GM23338 (cell line): ENCODE data around the gene PHF10. TPM values are rescaled to one million over a fixed set of nuclear protein-coding genes. Genes with fewer than 3 reads are reported as not detected.

Experiments
- ATAC-seq: fragments of 200-7000 bp; cut with Tn5 transposase; 3 replicates; pipeline ENCODE4 v1.9.1; 2020
- DNase-seq: peaks from one replicate; pipeline ENCODE4 v3.0.0-alpha.2; 2015; ENCODE audit warnings: low spot score
- H2AFZ ChIP-seq: fragments of 200-600 bp; sonication (generic); 2 replicates; pipeline ENCODE4 v1.8.0; 2016; ENCODE audit warnings: antibody characterized with exemption, mild to moderate bottlenecking, moderate library complexity
- H3F3A ChIP-seq: fragments of 200-600 bp; sonication (generic); replicated peaks from 2 replicates; pipeline ENCODE4 v1.8.0; 2017; ENCODE audit warnings: antibody characterized with exemption, mixed run types, low read depth
- H3K27ac ChIP-seq: fragments of 200-600 bp; sonication (generic); 2 replicates; pipeline ENCODE4 v1.6.1; 2016; ENCODE audit warnings: low read depth
- H3K27me3 ChIP-seq: fragments of 200-600 bp; sonication (generic); 2 replicates; pipeline ENCODE4 v1.8.0; 2016; ENCODE audit warnings: mild to moderate bottlenecking, mixed run types, moderate library complexity; ENCODE audit not compliant: insufficient read depth
- H3K36me3 ChIP-seq: fragments of 200-600 bp; sonication (generic); 2 replicates; pipeline ENCODE4 v1.8.0; 2016; ENCODE audit warnings: mild to moderate bottlenecking; ENCODE audit not compliant: insufficient read depth
- H3K4me1 ChIP-seq: fragments of 200-600 bp; sonication (generic); 2 replicates; pipeline ENCODE4 v1.8.0; 2016; ENCODE audit warnings: mild to moderate bottlenecking, moderate library complexity; ENCODE audit not compliant: insufficient read depth
- H3K4me2 ChIP-seq: fragments of 200-600 bp; sonication (generic); 2 replicates; pipeline ENCODE4 v1.7.1; 2017; ENCODE audit warnings: mixed run types
- H3K4me3 ChIP-seq: fragments of 200-600 bp; sonication (generic); 2 replicates; pipeline ENCODE4 v1.6.1; 2016; ENCODE audit warnings: mixed run types
- H3K79me2 ChIP-seq: fragments of 200-600 bp; sonication (generic); replicated peaks from 2 replicates; pipeline ENCODE4 v1.8.0; 2017; ENCODE audit warnings: mild to moderate bottlenecking; ENCODE audit not compliant: insufficient read depth
- H3K9me2 ChIP-seq: fragments of 200-600 bp; sonication (generic); 2 replicates; pipeline ENCODE4 v1.8.0; 2017; ENCODE audit not compliant: insufficient read depth
- H4K20me1 ChIP-seq: fragments of 200-600 bp; sonication (generic); replicated peaks from 2 replicates; pipeline ENCODE4 v1.8.0; 2017; ENCODE audit warnings: mild to moderate bottlenecking; ENCODE audit not compliant: insufficient read depth
- H3K27ac Mint-ChIP-seq: 2 replicates; pipeline ENCODE4 v1.8.0; 2020; ENCODE audit warnings: inconsistent platforms, mild to moderate bottlenecking, moderate library complexity, mixed read lengths
- H3K27me3 Mint-ChIP-seq: 3 replicates; pipeline ENCODE4 v1.8.0; 2022; ENCODE audit warnings: low read depth, mild to moderate bottlenecking, moderate library complexity, mixed read lengths, inconsistent platforms; ENCODE audit not compliant: insufficient read depth, poor library complexity
- H3K36me3 Mint-ChIP-seq: 3 replicates; pipeline ENCODE4 v1.8.0; 2021; ENCODE audit warnings: low read depth, mild to moderate bottlenecking, inconsistent platforms, moderate library complexity, mixed read lengths
- H3K4me1 Mint-ChIP-seq: 3 replicates; pipeline ENCODE4 v1.8.0; 2020; ENCODE audit warnings: mild to moderate bottlenecking, inconsistent platforms, mixed read lengths
- H3K4me3 Mint-ChIP-seq: 3 replicates; pipeline ENCODE4 v1.8.0; 2021; ENCODE audit warnings: moderate library complexity, mild to moderate bottlenecking, inconsistent platforms, mixed read lengths
- H3K9me3 Mint-ChIP-seq: 3 replicates; pipeline ENCODE4 v1.8.0; 2020; ENCODE audit warnings: moderate library complexity, mild to moderate bottlenecking, inconsistent platforms, mixed read lengths
- CREB1 ChIP-seq: fragments of 250-450 bp; sonication (Bioruptor Pico); IDR thresholded peaks from 2 replicates; pipeline ENCODE4 v1.5.0; 2020; ENCODE audit warnings: low read depth, mild to moderate bottlenecking, moderate library complexity
- POLR2AphosphoS5 ChIP-seq: IDR thresholded peaks from 2 replicates; pipeline ENCODE4 v1.6.1; 2016; ENCODE audit warnings: antibody characterized with exemption, low read depth
- STAT1 ChIP-seq: IDR thresholded peaks from one replicate; pipeline ENCODE4 v1.6.1; 2016; ENCODE audit warnings: antibody characterized with exemption; ENCODE audit not compliant: unreplicated experiment
- ZNF114 ChIP-seq: fragments of 250-450 bp; sonication (Bioruptor Pico); IDR thresholded peaks from 2 replicates; pipeline ENCODE4 v1.5.0; 2020; ENCODE audit warnings: mild to moderate bottlenecking, moderate library complexity
- polyA plus RNA-seq: library from polyadenylated mRNA; unstranded; fragments of >200 nt; fragmentation: Nextera tagmentation; extraction: Ambion mirVana; gene quantifications from 2 replicates; pipeline ENCODE4 v1.2.1, GENCODE V29; 2016
- total RNA-seq: library from RNA; depleted of rRNA; stranded (reverse); fragments of >200 nt; shearing (Covaris generic); gene quantifications from 2 replicates; pipeline ENCODE4 v1.2.3, GENCODE V29; 2014
- TF ChIP-seq, protein P1 (sequence below): IDR thresholded peaks from one replicate; pipeline ENCODE4 v1.6.1; 2018; ENCODE audit warnings: antibody characterized with exemption; ENCODE audit not compliant: unreplicated experiment
- TF ChIP-seq, protein P2 (sequence below): fragments of 250-450 bp; sonication (Bioruptor Pico); IDR thresholded peaks from 2 replicates; pipeline ENCODE4 v1.5.0; 2020; ENCODE audit warnings: mild to moderate bottlenecking, moderate library complexity
- TF ChIP-seq, protein P3 (sequence below), 2 experiments: fragments of 200-600 bp in 1 of 2; sonication (generic) in 1 of 2; conservative IDR thresholded peaks; 2 replicates each; pipeline versions ENCODE4 v1.5.1 to v1.6.1; 2016 to 2017; ENCODE audit warnings: antibody characterized with exemption in 2 of 2, low read depth in 2 of 2, mild to moderate bottlenecking in 2 of 2, moderate library complexity in 1 of 2

PHF10 gene
- total and polyA plus RNA-seq, 2 experiments from 2014 or later = 16.5 to 44.7 TPM

DNA sequence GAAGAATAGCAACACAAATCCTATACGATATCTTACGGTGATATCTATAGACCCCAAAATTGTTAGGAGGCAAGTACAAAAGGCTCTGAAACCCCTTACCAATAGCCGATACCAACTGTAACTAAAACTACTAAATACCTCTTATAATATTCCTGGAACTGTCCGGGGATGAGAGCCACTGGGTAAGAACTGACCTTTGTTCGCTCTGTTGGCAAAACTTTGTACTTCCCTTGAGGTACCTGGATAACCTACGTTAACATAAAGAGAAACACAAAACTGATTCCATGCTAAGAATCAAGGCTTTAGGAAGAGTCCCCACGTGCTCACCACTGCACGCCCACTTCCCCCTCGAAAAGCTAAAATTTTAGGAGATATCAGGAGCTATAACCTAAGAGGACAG, 9.7 kb downstream of the PHF10 start:
- no peak overlapping the region for H3K27ac Mint-ChIP-seq
- Histone ChIP-seq H4K20me1 (0 out of 2 replicates have a peak, but pooled peaks cover 7% of the 10 kb centered on the region), H3K79me2 (peaks cover 26% of the 10 kb centered on the region), H3K9me2 (no peaks in the 10 kb centered on the region), H3K4me2 (no peak overlapping the region), H2AFZ (no peak overlapping the region), H3K27me3 (no peaks in the 10 kb centered on the region), H3F3A (no peaks in the 10 kb centered on the region), H3K27ac (no peak overlapping the region), H3K4me1 (no peaks in the 10 kb centered on the region), H3K36me3 (peaks cover 40% of the 10 kb centered on the region; the same call in 1 of the 2 replicates), H3K4me3 (no peak overlapping the region)
- H3K4me1 Mint-ChIP-seq = no peaks in the 10 kb centered on the region
- H3K4me3 Mint-ChIP-seq = no peak overlapping the region
- no peak for TF ChIP-seq STAT1
- TF ChIP-seq CREB1 (CRISPR knock-in tag) = no peak
- TF ChIP-seq, protein P1, sequence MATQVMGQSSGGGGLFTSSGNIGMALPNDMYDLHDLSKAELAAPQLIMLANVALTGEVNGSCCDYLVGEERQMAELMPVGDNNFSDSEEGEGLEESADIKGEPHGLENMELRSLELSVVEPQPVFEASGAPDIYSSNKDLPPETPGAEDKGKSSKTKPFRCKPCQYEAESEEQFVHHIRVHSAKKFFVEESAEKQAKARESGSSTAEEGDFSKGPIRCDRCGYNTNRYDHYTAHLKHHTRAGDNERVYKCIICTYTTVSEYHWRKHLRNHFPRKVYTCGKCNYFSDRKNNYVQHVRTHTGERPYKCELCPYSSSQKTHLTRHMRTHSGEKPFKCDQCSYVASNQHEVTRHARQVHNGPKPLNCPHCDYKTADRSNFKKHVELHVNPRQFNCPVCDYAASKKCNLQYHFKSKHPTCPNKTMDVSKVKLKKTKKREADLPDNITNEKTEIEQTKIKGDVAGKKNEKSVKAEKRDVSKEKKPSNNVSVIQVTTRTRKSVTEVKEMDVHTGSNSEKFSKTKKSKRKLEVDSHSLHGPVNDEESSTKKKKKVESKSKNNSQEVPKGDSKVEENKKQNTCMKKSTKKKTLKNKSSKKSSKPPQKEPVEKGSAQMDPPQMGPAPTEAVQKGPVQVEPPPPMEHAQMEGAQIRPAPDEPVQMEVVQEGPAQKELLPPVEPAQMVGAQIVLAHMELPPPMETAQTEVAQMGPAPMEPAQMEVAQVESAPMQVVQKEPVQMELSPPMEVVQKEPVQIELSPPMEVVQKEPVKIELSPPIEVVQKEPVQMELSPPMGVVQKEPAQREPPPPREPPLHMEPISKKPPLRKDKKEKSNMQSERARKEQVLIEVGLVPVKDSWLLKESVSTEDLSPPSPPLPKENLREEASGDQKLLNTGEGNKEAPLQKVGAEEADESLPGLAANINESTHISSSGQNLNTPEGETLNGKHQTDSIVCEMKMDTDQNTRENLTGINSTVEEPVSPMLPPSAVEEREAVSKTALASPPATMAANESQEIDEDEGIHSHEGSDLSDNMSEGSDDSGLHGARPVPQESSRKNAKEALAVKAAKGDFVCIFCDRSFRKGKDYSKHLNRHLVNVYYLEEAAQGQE = no peak
- TF ChIP-seq, protein P2, sequence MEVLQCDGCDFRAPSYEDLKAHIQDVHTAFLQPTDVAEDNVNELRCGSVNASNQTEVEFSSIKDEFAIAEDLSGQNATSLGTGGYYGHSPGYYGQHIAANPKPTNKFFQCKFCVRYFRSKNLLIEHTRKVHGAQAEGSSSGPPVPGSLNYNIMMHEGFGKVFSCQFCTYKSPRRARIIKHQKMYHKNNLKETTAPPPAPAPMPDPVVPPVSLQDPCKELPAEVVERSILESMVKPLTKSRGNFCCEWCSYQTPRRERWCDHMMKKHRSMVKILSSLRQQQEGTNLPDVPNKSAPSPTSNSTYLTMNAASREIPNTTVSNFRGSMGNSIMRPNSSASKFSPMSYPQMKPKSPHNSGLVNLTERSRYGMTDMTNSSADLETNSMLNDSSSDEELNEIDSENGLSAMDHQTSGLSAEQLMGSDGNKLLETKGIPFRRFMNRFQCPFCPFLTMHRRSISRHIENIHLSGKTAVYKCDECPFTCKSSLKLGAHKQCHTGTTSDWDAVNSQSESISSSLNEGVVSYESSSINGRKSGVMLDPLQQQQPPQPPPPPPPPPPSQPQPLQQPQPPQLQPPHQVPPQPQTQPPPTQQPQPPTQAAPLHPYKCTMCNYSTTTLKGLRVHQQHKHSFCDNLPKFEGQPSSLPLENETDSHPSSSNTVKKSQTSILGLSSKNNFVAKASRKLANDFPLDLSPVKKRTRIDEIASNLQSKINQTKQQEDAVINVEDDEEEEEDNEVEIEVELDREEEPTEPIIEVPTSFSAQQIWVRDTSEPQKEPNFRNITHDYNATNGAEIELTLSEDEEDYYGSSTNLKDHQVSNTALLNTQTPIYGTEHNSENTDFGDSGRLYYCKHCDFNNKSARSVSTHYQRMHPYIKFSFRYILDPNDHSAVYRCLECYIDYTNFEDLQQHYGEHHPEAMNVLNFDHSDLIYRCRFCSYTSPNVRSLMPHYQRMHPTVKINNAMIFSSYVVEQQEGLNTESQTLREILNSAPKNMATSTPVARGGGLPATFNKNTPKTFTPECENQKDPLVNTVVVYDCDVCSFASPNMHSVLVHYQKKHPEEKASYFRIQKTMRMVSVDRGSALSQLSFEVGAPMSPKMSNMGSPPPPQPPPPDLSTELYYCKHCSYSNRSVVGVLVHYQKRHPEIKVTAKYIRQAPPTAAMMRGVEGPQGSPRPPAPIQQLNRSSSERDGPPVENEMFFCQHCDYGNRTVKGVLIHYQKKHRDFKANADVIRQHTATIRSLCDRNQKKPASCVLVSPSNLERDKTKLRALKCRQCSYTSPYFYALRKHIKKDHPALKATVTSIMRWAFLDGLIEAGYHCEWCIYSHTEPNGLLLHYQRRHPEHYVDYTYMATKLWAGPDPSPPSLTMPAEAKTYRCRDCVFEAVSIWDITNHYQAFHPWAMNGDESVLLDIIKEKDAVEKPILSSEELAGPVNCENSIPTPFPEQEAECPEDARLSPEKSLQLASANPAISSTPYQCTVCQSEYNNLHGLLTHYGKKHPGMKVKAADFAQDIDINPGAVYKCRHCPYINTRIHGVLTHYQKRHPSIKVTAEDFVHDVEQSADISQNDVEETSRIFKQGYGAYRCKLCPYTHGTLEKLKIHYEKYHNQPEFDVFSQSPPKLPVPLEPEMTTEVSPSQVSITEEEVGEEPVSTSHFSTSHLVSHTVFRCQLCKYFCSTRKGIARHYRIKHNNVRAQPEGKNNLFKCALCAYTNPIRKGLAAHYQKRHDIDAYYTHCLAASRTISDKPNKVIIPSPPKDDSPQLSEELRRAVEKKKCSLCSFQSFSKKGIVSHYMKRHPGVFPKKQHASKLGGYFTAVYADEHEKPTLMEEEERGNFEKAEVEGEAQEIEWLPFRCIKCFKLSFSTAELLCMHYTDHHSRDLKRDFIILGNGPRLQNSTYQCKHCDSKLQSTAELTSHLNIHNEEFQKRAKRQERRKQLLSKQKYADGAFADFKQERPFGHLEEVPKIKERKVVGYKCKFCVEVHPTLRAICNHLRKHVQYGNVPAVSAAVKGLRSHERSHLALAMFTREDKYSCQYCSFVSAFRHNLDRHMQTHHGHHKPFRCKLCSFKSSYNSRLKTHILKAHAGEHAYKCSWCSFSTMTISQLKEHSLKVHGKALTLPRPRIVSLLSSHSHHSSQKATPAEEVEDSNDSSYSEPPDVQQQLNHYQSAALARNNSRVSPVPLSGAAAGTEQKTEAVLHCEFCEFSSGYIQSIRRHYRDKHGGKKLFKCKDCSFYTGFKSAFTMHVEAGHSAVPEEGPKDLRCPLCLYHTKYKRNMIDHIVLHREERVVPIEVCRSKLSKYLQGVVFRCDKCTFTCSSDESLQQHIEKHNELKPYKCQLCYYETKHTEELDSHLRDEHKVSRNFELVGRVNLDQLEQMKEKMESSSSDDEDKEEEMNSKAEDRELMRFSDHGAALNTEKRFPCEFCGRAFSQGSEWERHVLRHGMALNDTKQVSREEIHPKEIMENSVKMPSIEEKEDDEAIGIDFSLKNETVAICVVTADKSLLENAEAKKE (CRISPR knock-in tag) = no peak
- TF ChIP-seq, protein P3, sequence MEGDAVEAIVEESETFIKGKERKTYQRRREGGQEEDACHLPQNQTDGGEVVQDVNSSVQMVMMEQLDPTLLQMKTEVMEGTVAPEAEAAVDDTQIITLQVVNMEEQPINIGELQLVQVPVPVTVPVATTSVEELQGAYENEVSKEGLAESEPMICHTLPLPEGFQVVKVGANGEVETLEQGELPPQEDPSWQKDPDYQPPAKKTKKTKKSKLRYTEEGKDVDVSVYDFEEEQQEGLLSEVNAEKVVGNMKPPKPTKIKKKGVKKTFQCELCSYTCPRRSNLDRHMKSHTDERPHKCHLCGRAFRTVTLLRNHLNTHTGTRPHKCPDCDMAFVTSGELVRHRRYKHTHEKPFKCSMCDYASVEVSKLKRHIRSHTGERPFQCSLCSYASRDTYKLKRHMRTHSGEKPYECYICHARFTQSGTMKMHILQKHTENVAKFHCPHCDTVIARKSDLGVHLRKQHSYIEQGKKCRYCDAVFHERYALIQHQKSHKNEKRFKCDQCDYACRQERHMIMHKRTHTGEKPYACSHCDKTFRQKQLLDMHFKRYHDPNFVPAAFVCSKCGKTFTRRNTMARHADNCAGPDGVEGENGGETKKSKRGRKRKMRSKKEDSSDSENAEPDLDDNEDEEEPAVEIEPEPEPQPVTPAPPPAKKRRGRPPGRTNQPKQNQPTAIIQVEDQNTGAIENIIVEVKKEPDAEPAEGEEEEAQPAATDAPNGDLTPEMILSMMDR (conservative IDR thresholded peaks at IDR 0.05; ENCODE audit: low read depth in 2 of 2) = no peak
- TF ChIP-seq ZNF114 (CRISPR knock-in tag) = no peak
- no peak for TF ChIP-seq POLR2AphosphoS5
- DNase-seq (no peak), ATAC-seq (no peak)
- H3K9me3 Mint-ChIP-seq = no peaks in the 10 kb centered on the region
- H3K27me3 Mint-ChIP-seq = peaks cover under 1% of the 10 kb centered on the region
- H3K36me3 Mint-ChIP-seq = peaks cover 64% of the 10 kb centered on the region
